ENCODE data around the gene PGBD5.

PGBD5 gene

GRCh38 chr1:230280054-230280795 is 145.9 kb downstream of the PGBD5 start:
- DNase-seq (ENCODE audit: low read depth), result no peak

GRCh38 chr1:230279583-230279945 is 146.6 kb downstream of the PGBD5 start:
- DNase-seq (ENCODE audit: low read depth), result no peak

GRCh38 chr1:230278871-230279582 is 147.1 kb downstream of the PGBD5 start:
- no peak for DNase-seq (ENCODE audit: low read depth)

- DNase-seq (ENCODE audit: low read depth), result no peak
Observed at GRCh38 chr1:230278376-230278775, 147.8 kb downstream of the PGBD5 start.

GRCh38 chr1:230277201-230278025 is 148.7 kb downstream of the PGBD5 start:
- DNase-seq (ENCODE audit: low read depth), result no peak

GRCh38 chr1:230276401-230276800 is 149.7 kb downstream of the PGBD5 start:
- DNase-seq (ENCODE audit: low read depth), result no peak

GRCh38 chr1:230274254-230274653 is 151.9 kb downstream of the PGBD5 start:
- no peak for DNase-seq (ENCODE audit: low read depth)

- DNase-seq (ENCODE audit: low read depth), result no peak
Observed at GRCh38 chr1:230273141-230273710, 152.9 kb downstream of the PGBD5 start.

- DNase-seq (ENCODE audit: low read depth), result no peak
Observed at GRCh38 chr1:230272557-230272956, 153.6 kb downstream of the PGBD5 start.

GRCh38 chr1:230271300-230272035 is 154.7 kb downstream of the PGBD5 start:
- DNase-seq (ENCODE audit: low read depth), result no peak

GRCh38 chr1:230270559-230271281 is 155.4 kb downstream of the PGBD5 start:
- no peak for DNase-seq (ENCODE audit: low read depth)

GRCh38 chr1:230270185-230270558 is 156.0 kb downstream of the PGBD5 start:
- no peak for DNase-seq (ENCODE audit: low read depth)

GRCh38 chr1:230268371-230269170 is 157.6 kb downstream of the PGBD5 start:
- DNase-seq (ENCODE audit: low read depth), result no peak

GRCh38 chr1:230267338-230268065 is 158.6 kb downstream of the PGBD5 start:
- DNase-seq (ENCODE audit: low read depth), result no peak

GRCh38 chr1:230266456-230266855 is 159.7 kb downstream of the PGBD5 start:
- no peak for DNase-seq (ENCODE audit: low read depth)

GRCh38 chr1:230265200-230266115 is 160.7 kb downstream of the PGBD5 start:
- no peak for DNase-seq (ENCODE audit: low read depth)

All from T follicular helper cell (primary cell).